ENCODE measurements around the gene ACAA1. TPM values are rescaled to one million over a fixed set of nuclear protein-coding genes. Genes with fewer than 3 reads are reported as not detected.

The ACAA1 gene
- total and polyA plus RNA-seq, 9 of the 15 experiments (the other 6 are each of a cell fraction or from before 2014, with no cell fraction given) = 4.0 to 88.9 (median 57.2) TPM

- TF ChIP-seq LEF1 (IDR thresholded peaks at IDR 0.05) (no peak), ETV5 (CRISPR knock-in tag; IDR thresholded peaks at IDR 0.05; ENCODE audit: low read depth) (peak; percentile 54; the same call in 1 of the 2 replicates), POLR3G (IDR thresholded peaks at IDR 0.05; ENCODE audit: extremely low read depth, insufficient read length, insufficient replicate concordance) (no peak), SRF (CRISPR knock-in tag; IDR thresholded peaks at IDR 0.05) (peak in 1 of 2 experiments; percentile 68; a peak in 1 of 4 replicates), NFE2 (IDR thresholded peaks at IDR 0.05; ENCODE audit: low read depth) (no peak), CEBPG (CRISPR knock-in tag; IDR thresholded peaks at IDR 0.05) (no peak), CEBPG (tag; conservative IDR thresholded peaks at IDR 0.05 in 1 of 2, IDR thresholded peaks at IDR 0.05 in 1 of 2) (no peak), HLTF (IDR thresholded peaks at IDR 0.05) (no peak), CTCFL (IDR thresholded peaks at IDR 0.05; ENCODE audit: borderline replicate concordance, insufficient read depth, low read depth, low read length, poor library complexity, severe bottlenecking) (no peak), ZNF197 (CRISPR knock-in tag; IDR thresholded peaks at IDR 0.05; ENCODE audit: low read depth) (no peak), EP300 (IDR thresholded peaks at IDR 0.05; ENCODE audit: low read length) (no peak), ZBTB17 (CRISPR knock-in tag; IDR thresholded peaks at IDR 0.05) (peak; percentile 12), POLR2G (IDR thresholded peaks at IDR 0.05; ENCODE audit: low read depth, low read length) (peak; percentile 88), EZH2 (IDR thresholded peaks at IDR 0.05; ENCODE audit: borderline replicate concordance, low read depth, low read length) (no peak), ZNF280A (IDR thresholded peaks at IDR 0.05; ENCODE audit: low read depth, partially characterized antibody) (no peak), XRCC5 (IDR thresholded peaks at IDR 0.05; ENCODE audit: low read depth, low read length) (peak; percentile 52; the same call in 1 of the 2 replicates), BRD4 (IDR thresholded peaks at IDR 0.05) (no peak), ZNF436 (CRISPR knock-in tag; IDR thresholded peaks at IDR 0.05) (no peak), TRIM25 (IDR thresholded peaks at IDR 0.05; ENCODE audit: borderline replicate concordance) (no peak; the same call in 1 of the 2 replicates), CREB5 (CRISPR knock-in tag; IDR thresholded peaks at IDR 0.05) (no peak), ZC3H11A (IDR thresholded peaks at IDR 0.05; ENCODE audit: low read depth, low read length) (no peak), ZNF224 (CRISPR knock-in tag; IDR thresholded peaks at IDR 0.05) (no peak)
These were observed at the start of gene ACAA1 (continued) for GRCh38 chr3:38136777-38137614.

Data from K562 (cell line).